ENCODE measurements around the gene CDC42EP5. TPM values are rescaled to one million over a fixed set of nuclear protein-coding genes. Genes with fewer than 3 reads are reported as not detected.

CDC42EP5 gene
- total RNA-seq, 4 donors from 2014 or later = 10.8 to 27.1 (median 20.6) TPM

GRCh38 chr19:54478677-54479266 lies 5.7 kb upstream of the CDC42EP5 start:
- intact Hi-C loops (cut with DNase I) = loop anchor here (2.0 to 5.0 kb wide), 2 partner anchors 41 to 196 kb away; no protein-coding TSS in a partner anchor
- TF ChIP-seq, protein P1, sequence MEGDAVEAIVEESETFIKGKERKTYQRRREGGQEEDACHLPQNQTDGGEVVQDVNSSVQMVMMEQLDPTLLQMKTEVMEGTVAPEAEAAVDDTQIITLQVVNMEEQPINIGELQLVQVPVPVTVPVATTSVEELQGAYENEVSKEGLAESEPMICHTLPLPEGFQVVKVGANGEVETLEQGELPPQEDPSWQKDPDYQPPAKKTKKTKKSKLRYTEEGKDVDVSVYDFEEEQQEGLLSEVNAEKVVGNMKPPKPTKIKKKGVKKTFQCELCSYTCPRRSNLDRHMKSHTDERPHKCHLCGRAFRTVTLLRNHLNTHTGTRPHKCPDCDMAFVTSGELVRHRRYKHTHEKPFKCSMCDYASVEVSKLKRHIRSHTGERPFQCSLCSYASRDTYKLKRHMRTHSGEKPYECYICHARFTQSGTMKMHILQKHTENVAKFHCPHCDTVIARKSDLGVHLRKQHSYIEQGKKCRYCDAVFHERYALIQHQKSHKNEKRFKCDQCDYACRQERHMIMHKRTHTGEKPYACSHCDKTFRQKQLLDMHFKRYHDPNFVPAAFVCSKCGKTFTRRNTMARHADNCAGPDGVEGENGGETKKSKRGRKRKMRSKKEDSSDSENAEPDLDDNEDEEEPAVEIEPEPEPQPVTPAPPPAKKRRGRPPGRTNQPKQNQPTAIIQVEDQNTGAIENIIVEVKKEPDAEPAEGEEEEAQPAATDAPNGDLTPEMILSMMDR (IDR thresholded peaks at IDR 0.05) = peak; percentile 43 to 59 (median 45)
- no peak for TF ChIP-seq POLR2AphosphoS5 (IDR thresholded peaks at IDR 0.05)
- TF ChIP-seq POLR2A (IDR thresholded peaks at IDR 0.05; ENCODE audit: low read depth) = no peak
- TF ChIP-seq EP300 (IDR thresholded peaks at IDR 0.05) = no peak
- Histone ChIP-seq H3K4me1 (peaks cover 3 to 12% (median 4%) of the 10 kb centered on the region in 4 donors), H3K27ac (replicated peaks in 1 of 4) (no peak overlapping the region), H3K9me3 (no peaks in the 10 kb centered on the region), H3K36me3 (no peaks in the 10 kb centered on the region), H3K27me3 (peaks cover 0 to 67% (median 6%) of the 10 kb centered on the region in 4 donors), H3K4me3 (no peak overlapping the region)
- WGBS = 14% methylated on average over 10 of the region's 10 CpGs
- no peak for DNase-seq (ENCODE audit: extremely low spot score)

GRCh38 chr19:54477650-54478049 lies 4.6 kb upstream of the CDC42EP5 start:
- Histone ChIP-seq H3K27ac (replicated peaks in 1 of 4) (no peak overlapping the region), H3K4me1 (peaks cover 9 to 21% (median 13%) of the 10 kb centered on the region in 4 donors), H3K27me3 (peaks cover 0 to 75% (median 6%) of the 10 kb centered on the region in 4 donors), H3K36me3 (no peaks in the 10 kb centered on the region), H3K4me3 (no peak overlapping the region), H3K9me3 (no peaks in the 10 kb centered on the region)
- 64% methylated on average over 3 of the region's 3 CpGs for WGBS
- intact Hi-C loops (cut with DNase I) = loop anchor here (2.0 to 5.0 kb wide), 2 partner anchors 40 to 197 kb away; no protein-coding TSS in a partner anchor
- no peak for DNase-seq (ENCODE audit: extremely low spot score)
- TF ChIP-seq, protein P1 (IDR thresholded peaks at IDR 0.05) = no peak
- TF ChIP-seq POLR2A (IDR thresholded peaks at IDR 0.05; ENCODE audit: low read depth) = no peak
- no peak for TF ChIP-seq EP300 (IDR thresholded peaks at IDR 0.05)
- TF ChIP-seq POLR2AphosphoS5 (IDR thresholded peaks at IDR 0.05) = no peak

DNA sequence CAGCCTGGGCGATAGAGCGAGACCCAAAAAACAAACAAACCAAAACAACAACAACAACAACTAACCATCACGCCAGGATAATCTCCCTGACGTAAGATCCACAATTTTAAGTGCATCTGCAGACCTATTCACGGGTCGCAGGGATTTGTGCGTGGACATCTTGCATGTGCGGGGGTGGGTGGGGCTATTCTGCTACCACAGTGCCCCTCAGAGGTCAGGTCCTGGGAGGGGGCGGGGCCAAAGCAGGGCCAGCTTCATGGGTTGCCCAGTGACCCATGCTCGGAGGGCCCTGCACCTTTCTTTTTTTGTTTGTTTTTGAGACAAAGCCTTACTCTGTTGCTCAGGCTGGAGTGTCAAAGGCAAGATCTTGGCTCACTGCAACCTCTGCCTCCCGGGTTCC lies 2.6 kb upstream of the CDC42EP5 start:
- intact Hi-C loops (cut with DNase I) = loop anchor here (5.0 kb wide), 1 partner anchor 38 kb away; no protein-coding TSS in a partner anchor
- WGBS = 90% methylated on average over 11 of the region's 11 CpGs
- Histone ChIP-seq H3K9me3 (no peaks in the 10 kb centered on the region), H3K4me1 (peaks cover 10 to 25% (median 20%) of the 10 kb centered on the region in 4 donors), H3K27me3 (peaks cover 4 to 71% (median 8%) of the 10 kb centered on the region in 4 donors), H3K36me3 (no peaks in the 10 kb centered on the region), H3K27ac (replicated peaks in 1 of 4) (no peak overlapping the region), H3K4me3 (no peak overlapping the region)
- no peak for TF ChIP-seq POLR2A (IDR thresholded peaks at IDR 0.05; ENCODE audit: low read depth)
- no peak for DNase-seq (ENCODE audit: extremely low spot score)

DNA sequence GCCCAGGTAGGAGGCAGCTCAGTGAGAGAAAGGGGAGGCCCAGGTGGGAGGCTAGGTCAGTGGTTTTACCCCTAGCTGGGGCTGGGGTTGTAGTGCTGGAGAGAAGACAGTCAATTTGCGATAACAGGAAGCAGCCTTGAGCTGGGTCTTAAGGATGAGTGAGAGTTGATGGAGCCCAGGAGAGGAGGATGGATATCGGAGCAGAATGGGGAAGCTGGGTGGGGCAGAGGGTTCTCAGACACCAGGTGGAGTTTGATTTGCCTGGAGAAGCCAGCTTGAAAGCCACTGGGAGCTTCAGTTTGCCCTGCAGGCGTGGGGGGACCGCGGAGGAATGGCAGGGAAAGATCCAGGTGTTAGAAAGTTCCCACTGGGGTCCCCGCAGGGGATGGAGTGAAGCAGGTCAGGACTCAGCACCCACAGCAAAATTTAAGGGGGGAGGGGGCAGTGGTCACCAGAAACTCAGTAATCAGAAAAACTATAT lies 836 bp upstream of the CDC42EP5 start:
- TF ChIP-seq POLR2AphosphoS5 (IDR thresholded peaks at IDR 0.05) (no peak), EP300 (IDR thresholded peaks at IDR 0.05) (no peak), POLR2A (IDR thresholded peaks at IDR 0.05; ENCODE audit: low read depth) (no peak)
- TF ChIP-seq, protein P1 (IDR thresholded peaks at IDR 0.05) = no peak
- Histone ChIP-seq H3K27ac (replicated peaks in 1 of 4) (peak overlapping the region; percentile 71 to 80 (median 76)), H3K36me3 (no peaks in the 10 kb centered on the region), H3K27me3 (peaks cover 4 to 70% (median 5%) of the 10 kb centered on the region in 4 donors), H3K4me3 (peak overlapping the region in 1 of 4 donors; percentile 60), H3K9me3 (no peaks in the 10 kb centered on the region), H3K4me1 (peaks cover 16 to 42% (median 36%) of the 10 kb centered on the region in 4 donors)
- 63% methylated on average over 6 of the region's 6 CpGs for WGBS
- intact Hi-C loops (cut with DNase I) = no loop called here
- DNase-seq (ENCODE audit: extremely low spot score) = no peak

DNA sequence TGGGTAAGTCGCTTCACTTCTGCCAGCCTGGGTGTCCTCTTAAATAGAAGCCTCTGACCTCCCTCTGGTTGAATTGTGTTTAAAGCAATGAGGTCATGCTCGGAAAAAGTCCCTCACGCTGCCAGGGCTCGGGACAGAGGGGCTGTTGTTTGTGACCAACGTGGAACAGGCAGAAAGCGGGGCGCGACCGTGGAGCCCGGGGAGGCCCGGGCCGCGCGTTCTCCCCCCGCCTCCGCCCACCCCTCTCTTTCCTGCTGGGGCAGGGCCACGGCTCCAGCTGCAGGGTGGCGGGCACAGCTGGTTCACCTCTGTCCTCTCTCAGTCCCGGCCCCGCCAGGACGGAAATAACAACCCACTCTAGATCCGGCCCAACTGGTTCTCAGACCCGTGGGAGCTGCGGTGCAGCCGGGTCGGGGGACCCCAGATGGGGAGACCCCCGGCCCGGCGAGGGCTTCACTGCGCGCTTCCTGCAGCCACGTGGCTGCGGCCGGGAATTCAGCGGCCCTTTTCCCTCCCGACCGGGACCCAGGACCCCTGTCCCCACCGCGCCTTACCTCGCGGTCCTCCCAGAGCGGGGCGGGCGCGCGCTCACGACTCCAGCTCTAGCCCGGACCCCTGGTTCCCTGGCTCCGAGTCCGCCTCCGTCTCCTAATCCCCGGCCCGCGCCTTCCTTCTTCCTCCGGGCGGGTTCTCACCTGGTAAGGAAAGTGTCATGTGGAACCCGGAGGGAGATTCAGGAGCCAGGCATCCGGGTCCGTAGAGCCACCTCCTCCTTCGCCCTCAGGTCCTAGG lies 1.9 kb downstream of the CDC42EP5 start:
- WGBS = 6% methylated on average over 42 of the region's 60 CpGs
- H3K27me3 ChIP-seq = peaks cover 0 to 53% (median 5%) of the 10 kb centered on the region in 4 donors
- peaks cover 16 to 38% (median 36%) of the 10 kb centered on the region in 4 donors for H3K4me1 ChIP-seq
- no peaks in the 10 kb centered on the region for H3K9me3 ChIP-seq
- no peak for DNase-seq (ENCODE audit: extremely low spot score)
- H3K36me3 ChIP-seq = no peaks in the 10 kb centered on the region
- TF ChIP-seq POLR2AphosphoS5 (IDR thresholded peaks at IDR 0.05) (peak; percentile 48 to 50), POLR2A (IDR thresholded peaks at IDR 0.05; ENCODE audit: low read depth) (no peak)
- H3K27ac ChIP-seq (replicated peaks in 1 of 4) = peak overlapping the region; percentile 71 to 83 (median 78)
- intact Hi-C loops (cut with DNase I) = no loop called here
- peak overlapping the region; percentile 50 to 64 (median 52) for H3K4me3 ChIP-seq
